ENCODE data around the gene PTGER1. TPM values are rescaled to one million over a fixed set of nuclear protein-coding genes. Genes with fewer than 3 reads are reported as not detected.

Gene PTGER1
- total and polyA plus RNA-seq, 2 of the 13 experiments (the other 11 are each of a cell fraction or from before 2014, with no cell fraction given): 0.13 TPM; not detected in 1

- H3K4me1 ChIP-seq (ENCODE audit: insufficient read depth, low read length): peaks cover 79% of the 10 kb centered on the region
- ChIA-PET CTCF (ENCODE audit: low intra/inter-chr PET ratio, low total read pairs) (no interaction called here), POLR2A (interaction anchor here (1.0 to 5.8 kb wide), 5 partner anchors 9 to 36 kb away, joined by 3 to 123 read pairs (median 7); partner anchors contain the start of gene GIPC1)
- ATAC-seq: no peak
- TF ChIP-seq TCF12 (IDR thresholded peaks at IDR 0.05) (no peak), TCF12 (CRISPR knock-in tag; IDR thresholded peaks at IDR 0.05) (peak; percentile 30; the same call in 1 of the 2 replicates), ZNF614 (CRISPR knock-in tag; IDR thresholded peaks at IDR 0.05; ENCODE audit: borderline replicate concordance) (no peak), AGO1 (IDR thresholded peaks at IDR 0.05; ENCODE audit: low read depth, low read length, poor library complexity, severe bottlenecking) (peak; percentile 99), RBFOX2 (IDR thresholded peaks at IDR 0.05; ENCODE audit: low read depth, low read length) (peak; percentile 41), MAZ (IDR thresholded peaks at IDR 0.05; ENCODE audit: borderline replicate concordance, low read depth, low read length) (no peak), MAZ (CRISPR knock-in tag; IDR thresholded peaks at IDR 0.05; ENCODE audit: low read depth) (no peak), LCORL (IDR thresholded peaks at IDR 0.05) (no peak), LCORL (CRISPR knock-in tag; IDR thresholded peaks at IDR 0.05) (0 out of 2 replicates have a peak, but pooled peaks have one; percentile 8), MYC (CRISPR knock-in tag; IDR thresholded peaks at IDR 0.05; ENCODE audit: borderline replicate concordance) (0 out of 2 replicates have a peak, but pooled peaks have one; percentile 4), ZFX (CRISPR knock-in tag; IDR thresholded peaks at IDR 0.05; ENCODE audit: low read depth) (peak; percentile 22; the same call in 1 of the 2 replicates)
- H2AFZ ChIP-seq (ENCODE audit: low read length): no peak overlapping the region
- BruUV-seq (replicated peaks): no TSS peak
- H3K4me3 ChIP-seq (replicated peaks in 1 of 3; ENCODE audit: insufficient read depth in 1 of 3, low read depth in 2 of 3, low read length in 3 of 3): peak overlapping the region; percentile 91 to 98 (median 92)
- peaks cover 9 to 26% of the 10 kb centered on the region in 2 experiments for H3K36me3 ChIP-seq (replicated peaks in 1 of 2; ENCODE audit: control insufficient read depth in 1 of 2, insufficient read depth in 2 of 2, low read length in 2 of 2)
- H3K4me2 ChIP-seq (ENCODE audit: low read depth, low read length): peak overlapping the region; percentile 96
- H4K20me1 ChIP-seq (ENCODE audit: insufficient read depth, low read length): peaks cover 35% of the 10 kb centered on the region
- peak overlapping the region; percentile 91 for H3K27ac ChIP-seq (ENCODE audit: extremely low read length, insufficient read depth, low read length)
- peak overlapping the region; percentile 98 for H3K9ac ChIP-seq (ENCODE audit: insufficient read depth, low read depth, low read length)
- H3K27me3 ChIP-seq (ENCODE audit: control insufficient read depth in 1 of 2, insufficient read depth in 2 of 2, low read length in 2 of 2): no peaks in the 10 kb centered on the region; a peak in 1 of 5 replicates
- no peak for DNase-seq (ENCODE audit: low spot score)
- intact Hi-C loops (cut with micrococcal nuclease; ENCODE audit: unreplicated experiment): no loop called here
- no peaks in the 10 kb centered on the region for H3K9me3 ChIP-seq (ENCODE audit: low read length)
- WGBS (ENCODE audit: low lambda C conversion rate): 45% methylated on average over 4 of the region's 8 CpGs
- peaks cover 39% of the 10 kb centered on the region for H3K79me2 ChIP-seq (ENCODE audit: insufficient read depth, low read length)
- FAIRE-seq: no peak
- in situ Hi-C loops (cut with HindIII; ENCODE audit: extremely low pct_ligation_motif_present, low pct_unique_long_range_greater_than_20kb): no loop called here
Measured at GRCh38 chr19:14515501-14516047, 40.4 kb upstream of the PTGER1 start.
